ENCODE results near the gene FERMT3. TPM values are rescaled to one million over a fixed set of nuclear protein-coding genes. Genes with fewer than 3 reads are reported as not detected.

Gene FERMT3
- total and polyA plus RNA-seq, 2 of the 13 experiments (the other 11 are each of a cell fraction or from before 2014, with no cell fraction given), result 0.29 TPM; not detected in 1

DNA sequence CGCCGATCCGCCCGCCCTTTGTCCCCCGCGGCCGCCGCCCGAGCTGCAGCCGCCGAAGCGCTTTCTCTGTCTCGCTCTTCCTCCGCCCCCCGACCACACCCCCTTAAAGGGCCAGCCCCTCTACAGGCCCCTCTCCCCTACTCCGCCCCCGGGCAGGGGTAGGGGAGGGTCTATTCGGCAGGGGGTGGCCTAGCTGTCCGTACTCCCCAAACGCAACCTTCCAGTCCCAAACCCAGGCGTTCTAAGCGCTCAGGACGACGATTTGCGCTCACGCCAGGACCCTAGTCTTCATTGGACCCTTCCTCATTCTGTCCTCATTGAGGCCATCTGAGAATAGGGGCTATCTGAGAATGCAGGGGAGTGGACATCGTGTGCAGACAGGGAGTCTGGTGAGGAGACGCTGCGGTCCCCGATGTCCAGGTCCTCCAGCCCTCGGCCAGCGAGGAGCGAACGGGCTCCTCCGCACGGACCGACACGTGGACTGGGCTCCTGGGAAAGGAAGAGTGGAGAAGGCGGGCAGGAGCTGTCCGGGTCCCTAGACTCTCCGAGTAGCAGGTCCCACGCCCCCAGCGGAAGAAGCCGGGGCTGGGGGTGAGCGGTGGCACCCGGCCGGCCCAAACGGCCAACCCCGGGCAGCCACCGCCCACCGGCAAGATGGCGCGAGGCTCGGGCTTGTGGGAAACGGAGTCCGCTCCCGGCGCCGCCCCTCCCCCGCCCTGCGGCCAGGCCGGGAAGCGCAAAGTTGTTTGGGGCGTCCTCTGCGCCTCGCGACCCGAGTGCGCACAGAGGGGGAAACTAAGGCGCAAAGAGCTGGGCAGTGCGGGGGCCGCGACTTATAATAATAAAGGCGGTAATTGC lies 40.6 kb downstream of the FERMT3 start, which contains the start of gene PPP1R14B (continued):
- TF ChIP-seq FOXP4 (CRISPR knock-in tag; IDR thresholded peaks at IDR 0.05) (no peak), NBN (conservative IDR thresholded peaks at IDR 0.05) (no peak), RBM22 (optimal IDR thresholded peaks at IDR 0.05; ENCODE audit: low read length) (no peak), ZNF138 (CRISPR knock-in tag; IDR thresholded peaks at IDR 0.05; ENCODE audit: low read depth) (peak; percentile 66; the same call in 1 of the 2 replicates), ZNF570 (CRISPR knock-in tag; IDR thresholded peaks at IDR 0.05; ENCODE audit: borderline replicate concordance) (no peak), ONECUT2 (CRISPR knock-in tag; IDR thresholded peaks at IDR 0.05) (no peak), ZNF83 (CRISPR knock-in tag; IDR thresholded peaks at IDR 0.05; ENCODE audit: borderline replicate concordance) (no peak; the same call in 1 of the 2 replicates), NFIB (CRISPR knock-in tag; IDR thresholded peaks at IDR 0.05; ENCODE audit: borderline replicate concordance) (no peak), ZNF678 (CRISPR knock-in tag; IDR thresholded peaks at IDR 0.05) (no peak), NFKBIZ (CRISPR knock-in tag; IDR thresholded peaks at IDR 0.05) (no peak), ZC3H13 (CRISPR knock-in tag; IDR thresholded peaks at IDR 0.05) (no peak), PREB (CRISPR knock-in tag; IDR thresholded peaks at IDR 0.05) (no peak), ZEB1 (IDR thresholded peaks at IDR 0.05; ENCODE audit: insufficient replicate concordance, low read depth) (no peak), ZBTB7A (CRISPR knock-in tag; IDR thresholded peaks at IDR 0.05) (no peak; the same call in 1 of the 2 replicates), RFX5 (IDR thresholded peaks at IDR 0.05; ENCODE audit: low read depth, low read length) (no peak), ZNF775 (CRISPR knock-in tag; IDR thresholded peaks at IDR 0.05; ENCODE audit: borderline replicate concordance) (no peak), MED1 (CRISPR knock-in tag; IDR thresholded peaks at IDR 0.05) (no peak; the same call in 1 of the 2 replicates)
- TF ChIP-seq, protein P1, sequence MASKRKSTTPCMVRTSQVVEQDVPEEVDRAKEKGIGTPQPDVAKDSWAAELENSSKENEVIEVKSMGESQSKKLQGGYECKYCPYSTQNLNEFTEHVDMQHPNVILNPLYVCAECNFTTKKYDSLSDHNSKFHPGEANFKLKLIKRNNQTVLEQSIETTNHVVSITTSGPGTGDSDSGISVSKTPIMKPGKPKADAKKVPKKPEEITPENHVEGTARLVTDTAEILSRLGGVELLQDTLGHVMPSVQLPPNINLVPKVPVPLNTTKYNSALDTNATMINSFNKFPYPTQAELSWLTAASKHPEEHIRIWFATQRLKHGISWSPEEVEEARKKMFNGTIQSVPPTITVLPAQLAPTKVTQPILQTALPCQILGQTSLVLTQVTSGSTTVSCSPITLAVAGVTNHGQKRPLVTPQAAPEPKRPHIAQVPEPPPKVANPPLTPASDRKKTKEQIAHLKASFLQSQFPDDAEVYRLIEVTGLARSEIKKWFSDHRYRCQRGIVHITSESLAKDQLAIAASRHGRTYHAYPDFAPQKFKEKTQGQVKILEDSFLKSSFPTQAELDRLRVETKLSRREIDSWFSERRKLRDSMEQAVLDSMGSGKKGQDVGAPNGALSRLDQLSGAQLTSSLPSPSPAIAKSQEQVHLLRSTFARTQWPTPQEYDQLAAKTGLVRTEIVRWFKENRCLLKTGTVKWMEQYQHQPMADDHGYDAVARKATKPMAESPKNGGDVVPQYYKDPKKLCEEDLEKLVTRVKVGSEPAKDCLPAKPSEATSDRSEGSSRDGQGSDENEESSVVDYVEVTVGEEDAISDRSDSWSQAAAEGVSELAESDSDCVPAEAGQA (IDR thresholded peaks at IDR 0.05; ENCODE audit: low read depth), result peak; percentile 36; the same call in 1 of the 2 replicates
- TF ChIP-seq, protein P1 (CRISPR knock-in tag; IDR thresholded peaks at IDR 0.05; ENCODE audit: borderline replicate concordance), result 0 out of 2 replicates have a peak, but pooled peaks have one; percentile 17
